GM21723 (cell line): ENCODE results near the gene FAM50A.

ENCODE experiments used
- ATAC-seq: cut with Tn5 transposase; IDR thresholded peaks from one replicate; pipeline ENCODE4 v1.9.1; 2021; ENCODE audit warnings: mild to moderate bottlenecking, moderate library complexity; ENCODE audit not compliant: unreplicated experiment

The FAM50A gene

DNA sequence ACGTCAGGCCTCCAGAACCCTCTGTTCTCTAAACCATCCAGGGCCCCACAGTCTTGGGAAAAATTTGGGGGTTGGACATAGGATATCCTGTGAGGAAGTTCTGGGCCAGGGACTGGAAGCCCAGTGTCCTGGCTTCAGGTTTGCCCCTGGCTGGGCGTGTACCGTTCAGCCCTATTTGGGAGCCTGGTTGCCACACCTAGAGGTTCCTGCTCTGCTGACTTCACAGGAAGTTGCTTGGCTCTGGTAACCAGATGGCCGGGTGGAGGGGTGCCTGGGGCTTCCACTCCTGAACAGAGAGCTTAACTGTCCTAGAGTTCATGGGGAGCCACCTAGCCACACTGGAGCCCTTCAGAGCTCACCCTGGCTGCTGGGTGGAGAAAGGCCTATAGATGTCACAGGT is 31.5 kb upstream of the FAM50A start:
- ATAC-seq = no peak

DNA sequence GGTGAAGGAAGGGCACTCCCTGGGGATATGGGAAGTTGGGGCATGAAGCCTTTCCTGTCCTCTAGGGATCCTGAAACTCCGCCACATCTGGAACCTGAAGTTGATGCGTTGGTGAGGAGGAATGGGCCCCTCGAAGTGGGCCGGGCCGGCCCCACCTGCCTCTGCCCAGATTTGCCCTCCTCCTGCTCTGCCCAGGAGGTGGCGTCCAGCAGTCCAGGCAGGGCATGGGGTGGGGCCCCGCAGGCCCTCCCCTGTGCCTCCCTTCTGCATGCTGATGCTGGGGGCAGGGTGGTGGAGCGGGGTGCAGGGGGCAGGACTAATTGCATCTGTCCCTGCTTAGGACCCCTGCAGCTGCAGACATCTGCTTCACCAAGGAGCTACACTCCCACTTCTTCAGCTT is 30.8 kb upstream of the FAM50A start:
- ATAC-seq = no peak

GRCh38 chrX:154417157-154417556 is 26.8 kb upstream of the FAM50A start:
- no peak for ATAC-seq

GRCh38 chrX:154419189-154419588 is 24.8 kb upstream of the FAM50A start:
- no peak for ATAC-seq

DNA sequence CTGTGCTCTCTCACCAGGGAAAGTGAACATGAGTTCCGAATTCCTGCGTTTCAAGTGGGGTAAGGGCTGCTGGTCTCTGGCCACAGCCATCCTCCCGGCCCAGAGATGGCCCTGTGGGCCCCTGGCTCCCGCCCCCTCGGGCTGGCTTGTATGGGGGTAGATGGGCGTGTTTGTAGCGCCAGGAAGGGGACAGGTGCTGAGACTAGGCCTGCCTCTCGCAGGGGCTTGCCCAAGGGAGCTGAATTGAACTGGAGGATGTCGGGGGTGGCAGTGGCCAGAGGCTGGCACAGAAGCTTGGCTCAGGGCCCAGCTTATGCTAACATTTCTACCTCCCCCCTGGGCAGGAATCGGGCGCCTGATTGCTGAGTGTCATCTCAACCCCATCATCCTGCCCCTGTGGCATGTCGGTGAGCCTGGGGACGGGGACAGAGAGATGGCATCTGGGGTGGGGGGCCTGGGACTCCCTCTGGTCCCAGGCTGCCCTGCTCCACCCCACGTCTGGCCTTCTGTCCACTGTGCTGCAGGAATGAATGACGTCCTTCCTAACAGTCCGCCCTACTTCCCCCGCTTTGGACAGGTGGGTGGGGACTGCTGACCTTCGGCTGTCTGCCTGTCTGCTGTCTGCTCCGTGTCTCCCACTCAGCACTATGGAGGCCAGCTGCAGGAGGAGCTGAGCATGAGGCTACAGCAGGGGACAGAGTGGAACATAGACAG is 24.1 kb upstream of the FAM50A start:
- ATAC-seq = no peak

- ATAC-seq = no peak
These were observed 23.6 kb upstream of the FAM50A start for GRCh38 chrX:154420402-154420756.

DNA sequence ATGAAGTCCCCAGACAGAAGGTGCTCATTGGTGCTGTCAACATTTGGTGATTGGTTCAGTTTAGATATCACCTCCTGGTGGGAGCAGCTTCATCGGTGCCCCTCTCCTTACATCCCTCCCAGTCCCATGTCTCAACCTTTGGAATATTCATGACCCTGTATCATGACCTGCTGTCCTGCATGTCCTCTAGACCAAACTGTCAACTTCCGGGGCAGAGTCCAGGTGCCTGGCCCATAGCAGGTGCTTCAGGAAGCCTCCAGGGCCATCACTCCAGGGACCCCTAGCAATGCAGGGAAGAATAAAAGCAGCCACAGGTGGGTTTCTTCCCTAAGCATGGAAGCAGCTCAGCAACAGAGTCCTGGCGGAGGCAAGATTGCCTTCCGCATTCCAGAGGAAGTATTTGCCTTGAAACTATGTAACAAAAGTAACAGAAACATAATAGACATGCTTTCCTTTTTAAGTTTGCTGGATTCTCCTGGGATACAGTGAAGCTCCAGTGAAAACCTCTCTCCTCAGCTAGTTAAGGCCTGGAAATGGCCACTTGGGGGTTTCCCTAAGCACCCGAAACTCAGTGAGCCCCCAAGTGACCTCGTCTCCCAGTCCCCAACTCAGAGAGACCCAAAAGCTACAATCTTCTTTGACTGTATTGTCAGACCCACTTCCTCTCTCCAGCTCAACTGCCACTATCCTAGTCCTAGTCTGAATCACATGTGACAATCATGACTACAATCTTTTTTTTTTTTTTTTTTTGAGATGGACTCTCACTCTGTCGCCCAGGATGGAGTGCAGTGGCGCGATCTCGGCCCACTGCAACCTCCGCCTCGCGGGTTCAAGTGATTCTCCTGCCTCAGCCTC is 16.8 kb upstream of the FAM50A start:
- no peak for ATAC-seq

- peak; percentile 95 for ATAC-seq
These were observed 15.5 kb upstream of the FAM50A start, which contains the start of gene ATP6AP1 for GRCh38 chrX:154428176-154429171. TSS of gene ATP6AP1 (plus strand) at chrX:154428677. CDS start at chrX:154428693, 16 bp downstream.

GRCh38 chrX:154429711-154430110 is 14.2 kb upstream of the FAM50A start:
- ATAC-seq = no peak

GRCh38 chrX:154430479-154430878 is 13.5 kb upstream of the FAM50A start:
- ATAC-seq = no peak

DNA sequence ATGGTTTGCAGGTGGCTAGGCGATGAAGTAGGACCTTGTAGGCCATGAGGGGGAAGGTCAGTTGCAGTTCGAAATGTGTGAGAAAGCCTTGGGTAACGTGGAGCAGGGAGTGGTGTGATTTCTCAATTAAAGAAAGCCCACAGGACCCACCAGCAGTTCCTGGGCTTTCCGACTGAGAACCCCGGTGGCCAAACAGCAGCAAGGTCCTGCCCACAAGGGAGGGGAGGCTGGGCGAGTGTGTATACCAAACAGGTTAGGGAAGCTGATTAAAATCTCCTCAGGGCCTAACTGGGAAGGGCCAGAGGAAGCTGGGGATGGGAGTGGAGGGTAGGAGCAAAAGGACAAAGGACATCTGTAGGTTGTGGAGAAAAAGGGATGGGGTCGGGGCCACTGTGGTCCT is 13.0 kb upstream of the FAM50A start:
- ATAC-seq = no peak

DNA sequence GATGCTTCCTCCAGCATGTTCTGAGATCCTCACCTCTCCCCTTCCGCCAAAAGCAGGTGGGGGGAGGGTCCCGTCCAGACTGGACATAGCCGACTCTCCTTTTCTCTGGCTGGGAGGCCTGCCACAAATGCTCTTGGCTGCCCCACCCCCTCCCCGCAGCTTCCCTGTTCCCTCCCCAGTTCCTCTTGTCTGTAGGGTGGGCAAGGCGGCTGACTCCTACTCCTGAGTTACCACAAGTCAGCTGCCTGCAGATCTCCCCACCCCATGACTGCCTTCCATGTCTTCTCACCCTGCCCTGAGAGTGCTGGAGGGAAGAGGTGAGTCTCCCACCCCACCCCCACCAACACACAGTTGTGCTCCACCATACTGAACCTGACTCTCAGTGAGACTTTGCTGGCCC is 12.6 kb upstream of the FAM50A start:
- no peak for ATAC-seq

DNA sequence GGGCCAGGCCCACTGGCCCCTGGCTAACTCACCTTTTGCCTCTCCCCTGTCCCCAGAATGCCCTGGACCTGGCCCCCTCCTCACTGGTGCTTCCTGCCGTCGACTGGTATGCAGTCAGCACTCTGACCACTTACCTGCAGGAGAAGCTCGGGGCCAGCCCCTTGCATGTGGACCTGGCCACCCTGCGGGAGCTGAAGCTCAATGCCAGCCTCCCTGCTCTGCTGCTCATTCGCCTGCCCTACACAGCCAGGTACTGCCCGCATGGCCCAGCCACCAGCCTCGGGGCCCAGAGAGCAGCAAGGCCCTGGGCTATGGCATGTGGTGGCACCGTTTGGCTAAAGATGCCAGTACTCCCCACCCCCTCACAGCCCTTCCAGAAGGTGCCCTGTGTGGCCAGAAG is 11.7 kb upstream of the FAM50A start:
- ATAC-seq = no peak

DNA sequence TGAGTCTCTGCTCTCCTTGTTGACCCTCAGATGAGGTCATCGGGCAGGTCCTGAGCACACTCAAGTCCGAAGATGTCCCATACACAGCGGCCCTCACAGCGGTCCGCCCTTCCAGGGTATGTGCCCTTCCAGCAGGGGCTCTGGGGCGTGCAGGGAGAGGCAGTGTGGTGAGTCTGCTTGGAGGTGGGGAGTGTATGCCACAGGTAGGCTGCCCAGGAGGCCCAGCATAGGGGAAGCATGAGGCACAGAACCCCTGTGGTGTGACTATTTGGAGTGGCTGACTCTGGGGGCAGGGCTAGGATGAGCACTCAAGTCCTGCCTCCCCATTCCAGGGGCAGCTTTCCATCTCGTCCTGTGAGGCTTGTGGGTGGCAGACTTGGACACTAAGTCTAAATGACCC is 10.3 kb upstream of the FAM50A start:
- no peak for ATAC-seq

DNA sequence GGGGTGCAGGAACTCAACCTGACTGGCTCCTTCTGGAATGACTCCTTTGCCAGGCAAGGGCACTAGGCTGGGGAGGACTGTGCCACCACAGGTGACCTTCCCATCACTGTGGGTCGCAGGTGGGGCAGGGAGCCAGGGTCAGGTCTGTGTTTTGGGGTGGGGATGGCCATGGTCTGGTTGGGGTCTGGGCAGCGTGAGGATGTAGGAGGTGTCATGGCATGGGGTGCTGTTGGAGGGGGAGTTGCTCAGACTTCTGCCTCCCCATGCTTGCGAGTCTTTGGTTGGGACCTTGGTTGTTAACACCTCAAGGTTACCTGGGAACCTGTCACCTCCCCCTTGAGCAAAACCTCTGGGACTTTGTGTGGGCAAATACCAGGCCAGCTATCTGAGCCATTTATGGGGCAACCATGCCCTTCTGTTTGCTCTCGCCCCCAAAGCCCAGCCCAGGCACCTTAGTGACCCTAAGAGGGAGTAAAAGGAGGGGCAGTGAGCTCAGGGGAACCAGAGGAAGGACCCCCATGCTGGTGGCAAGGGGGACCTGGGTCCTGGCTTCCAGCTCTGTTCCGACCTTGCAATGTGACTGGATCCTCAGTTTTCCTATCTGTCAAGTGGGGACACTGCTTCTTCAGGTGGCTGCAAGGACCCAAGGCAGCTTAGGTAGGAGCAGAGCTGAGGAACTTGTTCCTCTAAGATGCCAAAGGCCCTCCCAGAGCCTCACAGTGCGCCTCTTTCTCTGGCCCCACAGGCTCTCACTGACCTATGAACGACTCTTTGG is 9.4 kb upstream of the FAM50A start:
- no peak for ATAC-seq

- ATAC-seq = no peak
These were observed 8.7 kb upstream of the FAM50A start for GRCh38 chrX:154435171-154435733.

GRCh38 chrX:154436374-154436982 is 7.5 kb upstream of the FAM50A start:
- ATAC-seq = no peak

- ATAC-seq = no peak
These were observed 6.8 kb upstream of the FAM50A start, which contains the start of gene GDI1 for GRCh38 chrX:154436983-154437752. TSS of gene GDI1 (plus strand) at chrX:154437154. CDS start at chrX:154437255, 101 bp downstream.
